ENCODE data around the gene CYB5A.

GRCh38 chr18:74276609-74277008 is 15.2 kb downstream of the CYB5A start:
- no peak for TF ChIP-seq CTCF (IDR thresholded peaks at IDR 0.05; ENCODE audit: low read depth, low read length)
- TF ChIP-seq EZH2phosphoT487 (IDR thresholded peaks at IDR 0.05; ENCODE audit: low read depth) = no peak

Measured in OCI-LY3 (cell line).